Loucy (cell line): ENCODE data around the gene HYLS1.

Experiments
- EZH2phosphoT487 ChIP-seq: fragments of 200-600 bp; IDR thresholded peaks from 2 replicates; pipeline ENCODE4 v1.6.1; 2018; ENCODE audit warnings: antibody characterized with exemption, mild to moderate bottlenecking, moderate library complexity, borderline replicate concordance
- TF ChIP-seq, protein P1 (sequence below): fragments of 200-600 bp; sonication (generic); conservative IDR thresholded peaks from 2 replicates; pipeline ENCODE4 v1.5.1; 2014; ENCODE audit warnings: mild to moderate bottlenecking, antibody characterized with exemption, low read length

DNA sequence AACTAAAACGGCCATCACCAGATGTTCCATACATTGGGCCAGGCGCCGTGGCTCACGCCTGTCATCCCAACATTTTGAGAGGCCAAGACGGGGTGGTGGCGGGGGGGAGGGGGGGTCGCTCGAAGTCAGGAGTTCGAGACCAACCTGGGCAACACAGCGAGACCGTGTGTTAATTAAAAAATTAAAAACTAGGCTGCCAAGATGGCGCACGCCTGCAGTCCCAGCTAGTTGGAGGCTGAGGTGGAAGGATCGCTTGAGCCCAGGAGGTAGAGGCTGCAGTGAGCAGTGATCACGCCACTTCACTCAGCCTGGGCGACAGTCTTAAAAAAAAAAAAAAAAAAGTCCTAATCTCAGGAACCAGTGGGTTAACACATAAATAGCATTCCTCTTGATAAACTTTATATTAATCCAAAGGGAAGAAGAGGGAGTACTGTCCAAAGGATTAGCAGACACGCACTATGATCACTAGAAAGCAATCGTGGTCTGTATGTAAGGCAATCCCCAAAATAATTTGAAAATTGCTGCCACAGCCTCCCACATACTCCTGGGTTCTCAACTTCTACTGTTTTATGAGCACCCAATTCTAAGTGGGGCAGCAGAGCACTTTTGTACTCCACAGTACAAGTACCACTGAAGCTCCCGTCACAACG, 14.9 kb downstream of the HYLS1 start:
- no peak for TF ChIP-seq EZH2phosphoT487
- TF ChIP-seq, protein P1, sequence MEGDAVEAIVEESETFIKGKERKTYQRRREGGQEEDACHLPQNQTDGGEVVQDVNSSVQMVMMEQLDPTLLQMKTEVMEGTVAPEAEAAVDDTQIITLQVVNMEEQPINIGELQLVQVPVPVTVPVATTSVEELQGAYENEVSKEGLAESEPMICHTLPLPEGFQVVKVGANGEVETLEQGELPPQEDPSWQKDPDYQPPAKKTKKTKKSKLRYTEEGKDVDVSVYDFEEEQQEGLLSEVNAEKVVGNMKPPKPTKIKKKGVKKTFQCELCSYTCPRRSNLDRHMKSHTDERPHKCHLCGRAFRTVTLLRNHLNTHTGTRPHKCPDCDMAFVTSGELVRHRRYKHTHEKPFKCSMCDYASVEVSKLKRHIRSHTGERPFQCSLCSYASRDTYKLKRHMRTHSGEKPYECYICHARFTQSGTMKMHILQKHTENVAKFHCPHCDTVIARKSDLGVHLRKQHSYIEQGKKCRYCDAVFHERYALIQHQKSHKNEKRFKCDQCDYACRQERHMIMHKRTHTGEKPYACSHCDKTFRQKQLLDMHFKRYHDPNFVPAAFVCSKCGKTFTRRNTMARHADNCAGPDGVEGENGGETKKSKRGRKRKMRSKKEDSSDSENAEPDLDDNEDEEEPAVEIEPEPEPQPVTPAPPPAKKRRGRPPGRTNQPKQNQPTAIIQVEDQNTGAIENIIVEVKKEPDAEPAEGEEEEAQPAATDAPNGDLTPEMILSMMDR = no peak
